GM19395 (cell line): ENCODE results near the gene GPC1.

ENCODE experiments used
- ATAC-seq: cut with Tn5 transposase; IDR thresholded peaks from one replicate; pipeline ENCODE4 v1.9.1; 2021; ENCODE audit warnings: mild to moderate bottlenecking, moderate library complexity; ENCODE audit not compliant: unreplicated experiment

Gene GPC1

DNA sequence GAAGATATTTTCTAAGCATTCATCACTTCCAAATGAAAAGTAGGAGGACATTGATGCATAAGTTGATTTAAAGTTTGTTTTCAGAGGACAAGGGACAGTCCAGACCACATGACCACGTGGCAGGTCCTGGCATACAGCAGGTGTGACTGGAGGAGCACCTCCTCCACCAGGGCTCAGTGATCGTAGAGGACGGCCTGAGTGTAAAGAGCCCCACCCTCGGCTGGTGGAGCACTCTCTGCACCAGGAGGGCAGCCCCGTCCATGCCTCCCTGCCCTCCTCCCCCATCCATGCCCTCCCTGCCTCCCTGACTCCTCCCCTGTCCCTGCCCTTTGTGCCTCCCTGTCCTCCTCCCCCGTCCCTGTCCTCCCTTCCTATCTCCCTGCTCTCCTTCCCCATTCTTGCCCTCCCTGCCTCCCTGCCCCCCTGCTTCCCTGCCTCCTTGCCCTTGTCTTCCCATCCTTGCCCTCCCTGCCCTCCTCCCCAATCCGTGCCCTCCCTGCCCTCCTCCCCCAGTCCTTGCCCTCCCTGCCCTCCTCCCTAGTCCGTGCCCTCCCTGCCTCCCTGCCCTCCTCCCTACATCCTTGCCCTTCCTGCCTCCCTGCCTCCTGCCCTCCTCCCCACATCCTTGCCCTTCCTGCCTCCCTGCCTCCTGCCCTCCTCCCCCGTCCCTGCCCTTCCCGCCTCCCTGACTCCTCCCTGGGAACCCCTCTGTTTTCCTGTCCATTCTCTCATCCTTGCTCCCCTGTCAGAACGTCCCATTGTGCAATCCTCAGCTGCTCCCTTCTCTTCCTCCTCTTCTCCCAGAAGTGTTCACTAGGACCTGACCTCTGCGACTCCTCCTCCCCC, 74.4 kb downstream of the GPC1 start:
- ATAC-seq = no peak

DNA sequence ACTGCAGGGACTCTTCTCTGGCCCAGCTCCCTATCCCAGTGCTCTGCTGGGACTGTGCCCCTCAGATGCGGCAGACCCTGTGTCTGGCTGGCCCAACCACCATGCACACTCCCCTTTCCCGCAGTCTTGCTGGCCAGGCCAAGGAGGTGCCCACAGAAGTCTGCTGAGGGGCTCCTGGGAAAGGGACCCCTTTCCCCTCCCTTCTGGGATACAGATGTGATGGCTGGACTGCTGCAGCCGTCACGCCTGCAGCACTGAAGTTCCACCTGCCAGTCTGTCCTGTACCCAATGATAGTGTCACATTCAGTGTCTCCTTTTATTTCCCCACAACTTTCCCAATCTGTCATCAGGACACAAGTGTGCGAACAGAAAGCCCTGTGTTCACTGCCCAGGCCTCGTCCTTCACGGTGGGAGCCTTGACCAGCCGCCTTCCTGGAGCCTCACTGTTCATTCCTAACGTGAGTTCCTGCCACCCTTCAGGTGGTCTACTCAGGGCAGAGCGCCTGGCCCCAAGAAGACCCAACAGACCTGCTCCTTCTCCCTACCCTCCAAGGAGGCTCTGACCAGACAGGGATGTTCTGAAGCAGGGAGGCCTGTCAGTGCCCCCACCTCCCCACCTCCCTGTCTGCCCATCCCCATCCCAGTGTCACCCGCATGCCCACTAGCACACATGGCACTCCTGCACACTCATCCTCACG, 75.2 kb downstream of the GPC1 start:
- ATAC-seq = no peak

GRCh38 chr2:240511351-240512108, 76.1 kb downstream of the GPC1 start:
- no peak for ATAC-seq

- ATAC-seq = no peak
Measured at GRCh38 chr2:240512109-240512485, 76.6 kb downstream of the GPC1 start.

GRCh38 chr2:240512666-240513535, 77.4 kb downstream of the GPC1 start:
- no peak for ATAC-seq

DNA sequence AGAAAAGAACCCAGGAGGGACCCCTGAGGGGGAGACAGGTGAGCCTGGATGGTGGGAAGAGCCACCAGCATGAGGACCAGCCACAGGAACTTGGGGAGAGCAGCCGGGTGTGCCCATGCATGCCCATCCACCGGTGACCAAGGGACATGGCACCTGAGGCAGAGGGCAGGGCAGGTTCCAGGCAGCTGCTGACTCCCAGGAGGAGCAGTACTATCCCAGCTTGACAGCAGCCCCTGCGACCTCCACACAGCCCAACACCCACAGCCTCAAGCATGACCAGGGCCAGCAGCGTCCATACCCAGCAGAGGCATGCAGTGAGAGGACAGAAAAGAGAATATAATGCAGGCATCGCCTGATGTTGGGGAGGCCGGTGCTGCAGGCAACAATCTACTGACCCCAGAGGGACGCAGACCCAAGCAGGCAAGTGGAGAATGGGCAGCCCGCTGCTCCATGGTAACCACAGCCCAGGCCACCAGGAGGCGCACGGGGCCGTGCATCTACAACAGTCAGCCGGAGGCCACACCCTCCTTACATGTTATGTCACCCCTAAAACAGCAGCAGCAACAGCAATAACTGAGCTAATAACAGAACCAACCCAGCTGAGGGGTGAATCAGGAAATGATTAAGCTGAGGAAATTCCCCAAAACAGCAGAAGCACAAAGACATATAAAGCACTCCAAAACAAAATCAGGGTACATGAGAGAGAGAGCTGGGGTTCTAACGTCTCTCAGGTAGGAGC, 78.3 kb downstream of the GPC1 start:
- ATAC-seq = peak; percentile 97

DNA sequence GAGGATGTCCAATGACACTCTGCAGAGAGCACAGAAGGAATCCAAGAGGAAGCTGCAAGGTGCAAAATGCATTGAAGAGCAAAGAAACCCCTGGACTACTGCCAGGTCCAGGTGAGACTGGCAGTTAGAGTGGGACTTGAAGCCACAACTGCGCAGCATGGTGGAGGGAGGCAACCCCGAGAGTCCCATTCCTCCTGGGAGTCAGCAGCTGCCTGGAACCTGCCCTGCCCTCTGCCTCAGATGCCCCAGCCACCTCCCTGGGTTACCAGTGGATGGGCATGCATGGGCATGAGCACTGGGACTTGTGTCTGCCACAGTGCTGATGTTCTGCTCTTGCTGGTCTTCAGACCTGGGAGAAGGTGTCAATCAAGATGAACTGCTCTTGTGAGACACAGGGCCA, 79.2 kb downstream of the GPC1 start:
- ATAC-seq = no peak

DNA sequence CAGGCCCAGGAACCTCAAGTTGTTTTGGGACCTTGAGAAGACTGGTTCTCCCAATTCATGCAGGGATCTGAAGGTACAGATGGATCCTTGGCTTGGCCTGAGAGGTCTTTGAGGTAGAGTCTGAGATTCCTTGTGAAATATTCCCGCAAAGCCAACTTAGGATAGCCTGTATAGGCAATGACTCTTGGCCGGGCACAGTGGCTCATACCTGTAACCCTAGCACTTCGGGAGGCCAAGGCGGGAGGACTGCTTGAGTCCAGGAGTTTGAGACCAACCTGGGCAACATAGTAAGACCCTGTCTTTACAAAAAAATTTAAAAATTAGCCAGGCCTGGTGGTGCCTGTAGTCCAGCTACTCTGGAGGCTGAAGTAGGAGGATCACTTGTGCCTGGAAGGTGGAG, 81.9 kb downstream of the GPC1 start:
- ATAC-seq = no peak
